Osteoblast (primary cell): ENCODE data around the gene SLC38A10. TPM values are rescaled to one million over a fixed set of nuclear protein-coding genes. Genes with fewer than 3 reads are reported as not detected.

Source experiments
- DNase-seq: peaks from one replicate; pipeline ENCODE4 v3.0.0; 2011; ENCODE audit warnings: low spot score, mixed read lengths; ENCODE audit not compliant: insufficient read length; ENCODE audit errors: missing footprints
- H2AFZ ChIP-seq: 2 replicates; pipeline ENCODE4 v1.6.0; 2011; ENCODE audit warnings: mild to moderate bottlenecking, low read length
- H3K27ac ChIP-seq: 2 replicates; pipeline ENCODE4 v1.5.1; 2011; ENCODE audit warnings: mild to moderate bottlenecking, low read depth, low read length, moderate library complexity
- H3K27me3 ChIP-seq: 2 replicates; pipeline ENCODE4 v1.6.0; 2012; ENCODE audit warnings: mild to moderate bottlenecking, control low read depth, inconsistent platforms, low read length, moderate library complexity; ENCODE audit not compliant: insufficient read depth
- H3K36me3 ChIP-seq: 2 replicates; pipeline ENCODE4 v1.5.1; 2011; ENCODE audit warnings: mild to moderate bottlenecking, low read length, control low read depth, moderate library complexity; ENCODE audit not compliant: insufficient read depth
- H3K4me1 ChIP-seq: 2 replicates; pipeline ENCODE4 v1.5.1; 2011; ENCODE audit warnings: mild to moderate bottlenecking, low read length, control low read depth, moderate library complexity; ENCODE audit not compliant: insufficient read depth
- H3K4me2 ChIP-seq: 2 replicates; pipeline ENCODE4 v1.6.0; 2011; ENCODE audit warnings: mild to moderate bottlenecking, low read length; ENCODE audit not compliant: insufficient read depth
- H3K4me3 ChIP-seq: fragments of 200-600 bp; sonication (generic); 3 replicates; pipeline ENCODE4 v1.5.1; 2012; ENCODE audit warnings: mild to moderate bottlenecking, low read length, inconsistent platforms; ENCODE audit not compliant: insufficient read depth
- H3K79me2 ChIP-seq: 2 replicates; pipeline ENCODE4 v1.6.0; 2012; ENCODE audit warnings: mild to moderate bottlenecking, low read length, control low read depth, inconsistent platforms; ENCODE audit not compliant: insufficient read depth
- H3K9me3 ChIP-seq: 2 replicates; pipeline ENCODE4 v1.5.1; 2011; ENCODE audit warnings: low read depth, low read length, control low read depth
- H4K20me1 ChIP-seq: 2 replicates; pipeline ENCODE4 v1.6.0; 2012; ENCODE audit warnings: mild to moderate bottlenecking, low read length, control low read depth; ENCODE audit not compliant: insufficient read depth
- CTCF ChIP-seq: IDR thresholded peaks from 2 replicates; pipeline ENCODE4 v1.5.1; 2011; ENCODE audit warnings: mild to moderate bottlenecking, low read depth, low read length, moderate library complexity; ENCODE audit errors: extremely low read depth
- total RNA-seq: library from RNA; depleted of rRNA; stranded (reverse); fragments of >200 nt; gene quantifications from 2 replicates; pipeline ENCODE4 v1.2.3, GENCODE V29; 2012

Gene SLC38A10
- total RNA-seq, 1 donor: 92.6 TPM

GRCh38 chr17:81317530-81317821 lies 22.4 kb upstream of the SLC38A10 start:
- Histone ChIP-seq H3K79me2 (no peaks in the 10 kb centered on the region), H3K4me3 (no peak overlapping the region), H3K4me2 (no peak overlapping the region), H4K20me1 (no peaks in the 10 kb centered on the region), H2AFZ (no peak overlapping the region), H3K27me3 (peaks cover 2% of the 10 kb centered on the region), H3K9me3 (no peaks in the 10 kb centered on the region), H3K27ac (no peak overlapping the region), H3K36me3 (no peaks in the 10 kb centered on the region), H3K4me1 (no peaks in the 10 kb centered on the region)
- no peak for DNase-seq
- no peak for TF ChIP-seq CTCF

- H3K4me1 ChIP-seq: no peaks in the 10 kb centered on the region
- H3K4me2 ChIP-seq: no peak overlapping the region
- no peak for DNase-seq
- no peak overlapping the region for H3K4me3 ChIP-seq
- no peaks in the 10 kb centered on the region for H3K9me3 ChIP-seq
- peaks cover 2% of the 10 kb centered on the region for H3K27me3 ChIP-seq
- no peaks in the 10 kb centered on the region for H3K79me2 ChIP-seq
- no peaks in the 10 kb centered on the region for H4K20me1 ChIP-seq
- no peak for TF ChIP-seq CTCF
- H3K36me3 ChIP-seq: no peaks in the 10 kb centered on the region
- no peak overlapping the region for H3K27ac ChIP-seq
- no peak overlapping the region for H2AFZ ChIP-seq
Observed at GRCh38 chr17:81315885-81316391, 20.8 kb upstream of the SLC38A10 start.

GRCh38 chr17:81315129-81315884 lies 20.2 kb upstream of the SLC38A10 start:
- H3K27me3 ChIP-seq: peaks cover 2% of the 10 kb centered on the region
- H3K9me3 ChIP-seq: no peaks in the 10 kb centered on the region
- DNase-seq: no peak
- H3K36me3 ChIP-seq: no peaks in the 10 kb centered on the region
- H4K20me1 ChIP-seq: no peaks in the 10 kb centered on the region
- H3K79me2 ChIP-seq: no peaks in the 10 kb centered on the region
- TF ChIP-seq CTCF: no peak
- no peak overlapping the region for H3K4me2 ChIP-seq
- no peak overlapping the region for H3K27ac ChIP-seq
- no peak overlapping the region for H3K4me3 ChIP-seq
- no peak overlapping the region for H2AFZ ChIP-seq
- no peaks in the 10 kb centered on the region for H3K4me1 ChIP-seq

- Histone ChIP-seq H2AFZ (no peak overlapping the region), H3K9me3 (no peaks in the 10 kb centered on the region), H4K20me1 (no peaks in the 10 kb centered on the region), H3K27ac (no peak overlapping the region), H3K4me2 (no peak overlapping the region), H3K4me1 (peaks cover 3% of the 10 kb centered on the region), H3K79me2 (no peaks in the 10 kb centered on the region), H3K4me3 (no peak overlapping the region), H3K27me3 (peaks cover 2% of the 10 kb centered on the region), H3K36me3 (no peaks in the 10 kb centered on the region)
- no peak for TF ChIP-seq CTCF
- DNase-seq: no peak
Observed at GRCh38 chr17:81314398-81315081, 19.4 kb upstream of the SLC38A10 start.
